HepG2 (cell line): ENCODE measurements around the gene NECAP2. TPM values are rescaled to one million over a fixed set of nuclear protein-coding genes. Genes with fewer than 3 reads are reported as not detected.

Experiments
- BCL3 ChIP-seq: sonication (generic); formaldehyde crosslinking; IDR thresholded peaks from 2 replicates; pipeline ENCODE4 v1.5.1; 2020; ENCODE audit warnings: mild to moderate bottlenecking, missing genetic modification reagents, moderate library complexity
- HNF4A ChIP-seq: sonication (generic); formaldehyde crosslinking; IDR thresholded peaks from 2 replicates; pipeline ENCODE4 v1.4.0; 2020; ENCODE audit warnings: missing genetic modification reagents
- MXD3 ChIP-seq: IDR thresholded peaks from 2 replicates; pipeline ENCODE4 v1.6.1; 2016; ENCODE audit warnings: mild to moderate bottlenecking, missing biosample characterization, missing genetic modification reagents
- NCOR1 ChIP-seq: fragments of 200-600 bp; sonication (generic); IDR thresholded peaks from 2 replicates; pipeline ENCODE4 v1.7.0; 2017; ENCODE audit warnings: antibody characterized with exemption, low read length, borderline replicate concordance
- RFX3 ChIP-seq: IDR thresholded peaks from 2 replicates; pipeline ENCODE4 v1.6.1; 2016; ENCODE audit warnings: missing biosample characterization, missing genetic modification reagents
- SNAPC5 ChIP-seq: sonication (generic); formaldehyde crosslinking; IDR thresholded peaks from 2 replicates; pipeline ENCODE4 v1.8.1; 2023; ENCODE audit warnings: mild to moderate bottlenecking, missing genetic modification reagents, borderline replicate concordance
- ZNF232 ChIP-seq: sonication (generic); formaldehyde crosslinking; IDR thresholded peaks from 2 replicates; pipeline ENCODE4 v1.4.0; 2020; ENCODE audit warnings: missing genetic modification reagents, borderline replicate concordance
- ZNF609 ChIP-seq: sonication (generic); formaldehyde crosslinking; IDR thresholded peaks from 2 replicates; pipeline ENCODE4 v1.4.0; 2020; ENCODE audit warnings: mild to moderate bottlenecking, missing genetic modification reagents, borderline replicate concordance
- ZNF614 ChIP-seq: IDR thresholded peaks from 2 replicates; pipeline ENCODE4 v1.6.1; 2018; ENCODE audit warnings: missing biosample characterization, missing genetic modification reagents, inconsistent platforms, borderline replicate concordance
- polyA plus RNA-seq, 8 experiments: library from polyadenylated mRNA; depleted of rRNA in 3 of 8; stranded (reverse) in 7 of 8; unstranded in 1 of 8; fragments of >200 nt; fragmentation: Illumina TruSeq in 4 of 8; extraction: Trizol in 4 of 8; gene quantifications; 2 replicates each; pipeline versions ENCODE4 v1.2.1 to v1.2.3, GENCODE V29; 2011 to 2016; ENCODE audit warnings: low read depth in 4 of 8, missing spikeins in 1 of 8, mixed read lengths in 1 of 8; ENCODE audit not compliant: insufficient read depth in 1 of 8
- total RNA-seq, 5 experiments: library from RNA; depleted of rRNA; stranded (reverse); fragments of >200 nt; fragmentation: Illumina TruSeq; extraction: Trizol; gene quantifications; 2 replicates each; pipeline ENCODE4 v1.2.3, GENCODE V29; 2016; ENCODE audit warnings: low read depth in 1 of 5

NECAP2 gene
- total and polyA plus RNA-seq, 2 of the 13 experiments (the other 11 are each of a cell fraction or from before 2014, with no cell fraction given), result 38.5 to 52.3 TPM

- no peak for TF ChIP-seq HNF4A (CRISPR knock-in tag)
- TF ChIP-seq ZNF609, result no peak
- TF ChIP-seq MXD3, result no peak
- no peak for TF ChIP-seq NCOR1
- TF ChIP-seq RFX3 (CRISPR knock-in tag), result no peak
- TF ChIP-seq ZNF614 (CRISPR knock-in tag), result no peak
- no peak for TF ChIP-seq SNAPC5
- TF ChIP-seq ZNF232, result no peak
- no peak for TF ChIP-seq BCL3
These were observed 4.5 kb downstream of the NECAP2 start (continued) for GRCh38 chr1:16445052-16445451.
